ENCODE results near the gene COPE.
A peak's percentile ranks its signal among the peaks of the same experiment; 100 is the strongest.

COPE gene

DNA sequence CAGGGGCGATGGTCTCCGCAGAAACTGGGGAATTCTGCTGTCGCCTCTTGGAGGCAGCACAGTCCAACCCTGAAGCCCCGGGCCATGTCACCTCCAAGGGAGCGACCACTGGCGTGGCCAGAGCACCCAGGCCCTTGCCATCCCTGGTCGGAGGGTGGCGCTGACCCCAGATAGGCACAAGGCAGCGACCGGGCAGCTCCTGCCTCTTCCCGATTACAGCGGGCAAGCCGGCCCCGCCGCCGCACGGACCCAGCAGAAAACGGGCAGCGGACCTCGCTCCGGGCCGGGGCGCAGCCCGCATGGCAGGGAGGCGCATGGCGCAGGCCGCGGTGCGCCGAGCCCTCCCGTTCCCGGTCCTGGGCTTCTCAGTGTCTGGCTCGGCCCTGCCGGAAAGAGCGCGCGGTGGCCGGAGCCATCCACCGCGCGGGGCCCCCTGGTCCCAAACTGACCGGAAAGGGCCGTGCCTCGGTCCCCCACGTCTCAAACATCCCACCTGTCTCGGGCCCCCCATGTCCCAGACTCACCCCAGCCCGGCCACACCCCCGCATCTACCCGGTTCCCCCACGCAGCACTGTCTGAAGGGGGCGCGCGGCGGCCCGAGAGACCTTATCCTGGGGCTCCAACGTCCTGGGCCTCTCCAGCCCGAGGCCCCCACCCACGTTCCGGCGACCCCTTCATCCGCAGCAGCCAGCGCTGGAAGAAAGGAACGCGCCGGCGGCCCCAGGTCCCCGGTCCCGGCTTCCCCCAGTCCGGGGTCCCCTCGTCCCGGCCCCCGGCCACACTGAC is 24.0 kb downstream of the COPE start:
- Histone ChIP-seq H3K27me3 (peaks cover 67% of the 10 kb centered on the region), H3K4me1 (peaks cover 36% of the 10 kb centered on the region), H3K4me3 (peak overlapping the region; percentile 58), H3K9me3 (0 out of 2 replicates have a peak, but pooled peaks cover 3% of the 10 kb centered on the region), H3K4me2 (peak overlapping the region; percentile 80), H3K36me3 (peaks cover 18% of the 10 kb centered on the region), H4K20me1 (peaks cover 56% of the 10 kb centered on the region), H3K27ac (no peak overlapping the region), H3K9ac (no peak overlapping the region)
- TF ChIP-seq Cebpa-rat (IDR thresholded peaks at IDR 0.05), result no peak

DNA sequence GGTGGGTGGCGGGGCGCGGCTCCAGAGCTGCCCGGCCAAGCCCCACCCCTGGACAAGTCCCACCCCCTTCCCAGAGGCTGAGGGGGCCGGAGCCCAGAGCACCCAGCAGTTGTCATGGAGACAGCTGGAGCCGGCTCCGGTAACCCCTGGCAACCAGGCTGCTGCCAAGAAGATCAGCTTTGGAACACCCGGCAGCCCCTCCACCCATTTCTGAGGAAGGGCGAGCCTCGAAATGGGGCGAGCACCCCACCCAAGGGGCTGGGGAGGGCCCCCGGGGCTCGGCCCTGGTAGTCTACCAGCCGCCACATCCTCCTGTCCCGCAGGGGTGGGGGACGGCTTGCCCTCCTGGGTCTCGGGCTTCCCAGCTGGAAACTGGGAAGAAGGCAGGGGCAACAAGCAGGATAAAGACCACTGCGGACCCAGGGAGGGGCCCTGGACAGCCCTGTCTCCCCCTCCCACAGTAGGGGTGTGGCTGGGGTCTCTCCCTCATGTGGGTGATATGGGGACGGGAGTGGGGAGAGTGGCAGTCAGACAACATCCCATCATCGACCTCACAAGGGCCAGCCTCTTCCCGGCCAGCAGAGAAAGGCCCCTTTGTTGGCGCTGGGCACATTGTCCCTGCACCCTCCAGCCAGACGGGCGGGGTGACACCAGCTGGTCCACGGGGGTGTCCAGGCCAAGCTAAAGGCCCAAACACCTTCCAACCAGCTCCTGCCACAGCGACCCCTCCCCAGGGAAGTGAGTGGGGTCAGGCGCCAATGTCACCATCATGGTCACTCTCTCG is 24.7 kb downstream of the COPE start:
- no peak for TF ChIP-seq Cebpa-rat (IDR thresholded peaks at IDR 0.05)
- H3K9ac ChIP-seq, result no peak overlapping the region
- H4K20me1 ChIP-seq, result peaks cover 48% of the 10 kb centered on the region
- no peak overlapping the region for H3K27ac ChIP-seq
- peak overlapping the region; percentile 68 for H3K4me2 ChIP-seq
- H3K27me3 ChIP-seq, result peaks cover 67% of the 10 kb centered on the region
- H3K9me3 ChIP-seq, result 0 out of 2 replicates have a peak, but pooled peaks cover 3% of the 10 kb centered on the region
- peaks cover 36% of the 10 kb centered on the region for H3K4me1 ChIP-seq
- H3K4me3 ChIP-seq, result peak overlapping the region; percentile 25; the same call in 1 of the 2 replicates
- peaks cover 10% of the 10 kb centered on the region for H3K36me3 ChIP-seq

DNA sequence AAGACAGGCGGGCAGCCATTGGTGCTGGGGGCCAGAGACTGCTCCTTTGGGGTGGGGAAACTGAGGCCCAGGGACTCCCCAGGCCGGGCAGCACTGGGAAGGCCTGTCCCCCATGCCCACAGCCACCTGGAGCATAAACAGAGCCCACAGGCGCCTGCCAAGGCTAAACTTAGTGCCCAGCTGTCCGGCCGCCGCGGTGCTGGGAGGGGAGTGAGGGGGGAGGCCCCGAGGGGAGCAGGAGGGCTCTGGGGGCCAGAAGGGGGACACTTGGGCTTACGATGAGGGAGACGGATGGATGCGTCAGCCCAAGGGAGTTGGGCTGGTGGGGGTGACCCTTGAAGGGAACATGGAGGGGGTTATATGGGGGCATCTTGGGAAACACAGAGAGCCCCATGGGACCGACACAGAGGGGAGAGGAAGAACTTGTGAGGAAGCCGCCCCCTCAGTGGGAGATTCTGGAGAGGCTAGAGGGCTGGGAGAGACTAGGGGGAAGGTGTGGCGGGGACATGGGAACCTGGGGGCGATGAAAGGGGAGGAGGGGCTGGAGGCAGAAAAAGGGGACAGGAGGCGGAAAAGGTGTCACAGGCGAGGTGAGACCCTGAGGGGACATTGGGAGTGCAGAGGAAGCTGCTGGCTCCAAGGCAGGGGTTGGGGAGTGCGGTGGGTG is 25.5 kb downstream of the COPE start:
- Histone ChIP-seq H3K4me3 (no peak overlapping the region), H3K27ac (no peak overlapping the region), H3K9me3 (0 out of 2 replicates have a peak, but pooled peaks cover 3% of the 10 kb centered on the region), H3K9ac (no peak overlapping the region), H3K4me1 (peaks cover 36% of the 10 kb centered on the region), H3K27me3 (peaks cover 67% of the 10 kb centered on the region), H3K36me3 (peaks cover 3% of the 10 kb centered on the region; the same call in 1 of the 2 replicates), H3K4me2 (peak overlapping the region; percentile 68), H4K20me1 (peaks cover 41% of the 10 kb centered on the region)
- TF ChIP-seq Cebpa-rat (IDR thresholded peaks at IDR 0.05), result no peak

DNA sequence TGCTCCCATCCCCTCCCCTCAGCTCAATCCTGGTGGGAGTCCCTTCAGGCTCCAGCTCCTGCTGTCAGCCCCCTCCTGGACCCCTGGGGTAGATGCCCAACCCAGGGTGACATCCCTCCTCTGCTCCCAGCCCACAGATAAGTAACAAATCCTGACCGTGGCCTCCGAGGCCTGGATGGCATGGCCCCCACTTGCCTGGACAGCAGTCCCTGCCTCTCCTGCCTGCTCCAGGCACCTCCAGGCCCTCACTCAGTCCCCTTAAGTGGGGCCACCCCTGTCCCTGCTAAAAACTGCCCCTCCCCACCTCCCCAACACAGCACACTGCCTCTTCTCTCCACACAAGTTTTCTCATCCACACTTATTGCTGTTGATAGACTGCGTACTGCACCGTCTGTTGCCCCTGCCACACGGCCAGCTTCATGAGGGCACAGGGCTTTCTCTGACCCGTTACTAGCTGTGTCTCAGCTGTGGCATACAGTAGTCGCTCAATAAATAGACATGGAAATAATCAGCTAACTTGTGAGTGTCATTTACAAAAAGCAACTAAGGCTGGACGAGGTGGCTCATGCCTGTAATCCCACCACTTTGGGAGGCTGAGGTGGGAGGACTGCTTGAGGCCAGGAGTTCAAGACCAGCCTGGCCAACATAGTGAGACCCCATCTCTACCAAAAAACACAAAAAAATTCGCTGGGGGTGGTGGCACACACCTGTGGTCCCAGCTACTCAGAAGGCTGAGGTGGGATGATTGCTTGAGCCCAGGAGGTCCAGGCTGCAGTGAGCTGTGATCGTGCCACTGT is 29.0 kb downstream of the COPE start:
- H3K9ac ChIP-seq, result no peak overlapping the region
- peaks cover 28% of the 10 kb centered on the region for H3K4me1 ChIP-seq
- H4K20me1 ChIP-seq, result peaks cover 9% of the 10 kb centered on the region
- no peak overlapping the region for H3K4me3 ChIP-seq
- no peak for TF ChIP-seq Cebpa-rat (IDR thresholded peaks at IDR 0.05)
- no peak overlapping the region for H3K27ac ChIP-seq
- 0 out of 2 replicates have a peak, but pooled peaks cover 3% of the 10 kb centered on the region for H3K9me3 ChIP-seq
- H3K4me2 ChIP-seq, result no peak overlapping the region
- peaks cover 37% of the 10 kb centered on the region for H3K27me3 ChIP-seq
- no peaks in the 10 kb centered on the region for H3K36me3 ChIP-seq

DNA sequence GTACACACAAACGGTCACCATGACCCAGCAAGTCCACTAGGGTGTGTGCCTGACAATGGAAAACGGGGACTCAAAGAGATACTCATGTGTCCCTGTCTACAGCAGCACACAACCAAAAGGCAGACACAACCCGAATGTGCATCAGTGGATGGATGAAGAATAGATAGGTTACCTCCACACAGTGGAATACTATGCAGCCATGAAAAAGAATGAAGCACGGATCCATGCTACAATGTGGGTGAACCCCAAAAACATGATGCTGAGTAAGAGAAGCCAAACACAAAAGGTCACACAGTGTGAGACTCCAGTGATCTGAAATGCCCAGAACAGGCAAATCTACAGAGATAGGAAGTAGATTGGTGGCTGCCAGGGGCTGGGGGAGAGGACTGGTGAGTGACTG is 32.2 kb downstream of the COPE start:
- Histone ChIP-seq H3K4me1 (no peaks in the 10 kb centered on the region), H3K27me3 (peaks cover 5% of the 10 kb centered on the region; the same call in 1 of the 2 replicates), H3K27ac (no peak overlapping the region), H3K36me3 (no peaks in the 10 kb centered on the region), H3K9me3 (no peaks in the 10 kb centered on the region), H3K9ac (no peak overlapping the region), H3K4me3 (no peak overlapping the region), H4K20me1 (no peaks in the 10 kb centered on the region), H3K4me2 (no peak overlapping the region)
- no peak for TF ChIP-seq Cebpa-rat (IDR thresholded peaks at IDR 0.05)

DNA sequence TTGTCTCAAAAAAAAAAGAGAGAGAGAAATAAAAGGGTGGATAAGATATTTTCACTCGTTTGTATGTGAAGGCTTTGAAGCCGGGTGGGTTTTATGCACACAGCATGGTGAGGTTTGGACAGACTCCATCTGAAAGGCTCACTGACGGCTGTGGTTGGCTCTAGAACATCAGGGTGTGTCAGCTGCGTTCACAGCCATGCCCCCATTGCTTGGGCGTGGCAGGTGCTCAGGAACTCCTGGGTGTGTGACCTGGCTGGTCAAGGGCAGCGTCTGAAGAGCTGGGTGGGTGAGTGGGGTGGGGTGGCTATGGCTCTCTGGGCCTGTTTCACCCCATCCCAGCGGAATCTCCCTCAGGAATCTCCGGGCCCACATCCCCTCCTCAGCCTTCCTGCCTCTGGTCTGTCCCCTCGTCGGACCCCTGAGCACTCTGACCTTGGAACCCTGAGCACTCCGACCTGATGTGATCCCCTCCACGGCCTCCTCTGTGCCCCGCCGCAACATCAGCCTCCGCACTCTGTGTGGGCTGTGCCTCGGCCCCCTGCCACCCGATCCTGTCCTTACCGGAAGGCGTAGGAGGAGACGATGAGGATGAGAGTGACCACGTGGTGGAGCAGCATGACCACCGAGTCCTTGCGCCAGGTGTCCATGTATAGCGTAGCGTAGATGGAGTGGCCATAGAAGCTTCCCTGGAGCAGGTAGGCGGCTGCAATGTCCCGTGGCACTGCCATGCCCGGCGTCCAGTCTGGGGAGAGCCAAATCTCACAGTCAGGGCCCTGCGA is 35.5 kb downstream of the COPE start:
- no peak overlapping the region for H3K4me3 ChIP-seq
- no peaks in the 10 kb centered on the region for H3K4me1 ChIP-seq
- H4K20me1 ChIP-seq, result no peaks in the 10 kb centered on the region
- TF ChIP-seq Cebpa-rat (IDR thresholded peaks at IDR 0.05), result no peak
- H3K27me3 ChIP-seq, result no peaks in the 10 kb centered on the region
- no peak overlapping the region for H3K4me2 ChIP-seq
- no peak overlapping the region for H3K9ac ChIP-seq
- no peaks in the 10 kb centered on the region for H3K36me3 ChIP-seq
- H3K27ac ChIP-seq, result no peak overlapping the region
- H3K9me3 ChIP-seq, result no peaks in the 10 kb centered on the region

DNA sequence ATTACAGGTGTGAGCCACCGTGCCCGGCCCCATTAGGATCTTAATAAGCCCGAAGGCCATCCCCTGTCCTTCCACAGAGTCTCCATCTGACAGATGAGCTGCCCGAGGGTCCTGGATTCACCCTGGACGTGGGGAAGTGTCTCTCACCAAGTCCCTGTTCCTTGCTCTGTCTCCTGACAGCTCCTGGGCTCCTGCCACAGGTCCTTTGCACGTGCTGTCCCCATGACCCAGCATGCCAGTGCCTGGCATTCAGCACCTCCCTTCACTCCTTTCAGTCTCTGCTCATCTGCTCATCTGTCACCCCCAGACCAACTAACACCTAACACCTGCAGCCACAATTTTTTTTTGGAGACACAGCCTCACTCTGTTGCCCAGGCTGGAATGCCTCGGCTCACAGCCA is 37.7 kb downstream of the COPE start:
- no peak overlapping the region for H3K9ac ChIP-seq
- TF ChIP-seq Cebpa-rat (IDR thresholded peaks at IDR 0.05), result no peak
- no peak overlapping the region for H3K4me3 ChIP-seq
- peaks cover 10% of the 10 kb centered on the region for H3K9me3 ChIP-seq
- H3K36me3 ChIP-seq, result peaks cover 5% of the 10 kb centered on the region; the same call in 1 of the 2 replicates
- no peaks in the 10 kb centered on the region for H3K4me1 ChIP-seq
- no peak overlapping the region for H3K4me2 ChIP-seq
- H4K20me1 ChIP-seq, result no peaks in the 10 kb centered on the region
- H3K27ac ChIP-seq, result no peak overlapping the region
- H3K27me3 ChIP-seq, result no peaks in the 10 kb centered on the region

DNA sequence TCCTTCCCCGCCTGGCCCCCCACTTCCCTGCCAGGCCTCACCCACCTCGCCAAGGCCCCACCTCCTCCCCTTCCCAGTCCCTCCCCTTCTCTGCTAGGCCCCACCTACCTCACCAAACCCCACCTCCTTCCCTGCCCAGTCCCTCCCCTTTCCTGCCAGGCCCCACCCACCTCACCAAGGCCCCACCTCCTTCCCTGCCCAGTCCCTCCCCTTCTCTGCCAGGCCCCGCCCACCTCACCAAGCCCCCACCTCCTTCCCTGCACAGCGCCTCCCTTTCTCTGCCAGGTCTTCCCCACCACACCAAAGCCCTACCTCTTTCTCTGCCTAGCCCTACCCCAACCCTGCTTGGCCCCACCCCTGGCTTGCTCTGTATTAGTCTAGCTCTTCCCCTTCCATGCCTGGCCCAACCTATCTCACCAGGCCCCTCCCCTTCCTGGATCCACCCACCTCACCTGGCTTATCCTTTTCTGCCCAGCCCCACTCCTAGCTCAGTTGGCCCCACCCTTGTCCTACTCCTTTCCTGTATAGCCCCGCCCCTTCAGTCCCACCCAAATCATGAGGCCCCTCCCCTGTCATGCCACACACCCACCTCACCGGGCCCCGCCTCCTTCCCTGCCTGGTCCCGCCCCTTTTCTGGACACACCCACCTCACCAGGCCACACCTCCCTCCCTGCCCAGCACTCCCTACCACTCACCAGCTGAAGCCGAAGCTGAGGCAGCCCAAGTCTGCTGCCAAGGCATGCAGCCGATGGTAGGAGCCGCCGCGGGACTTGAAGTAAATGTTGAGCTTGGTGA is 39.4 kb downstream of the COPE start:
- no peak overlapping the region for H3K9ac ChIP-seq
- H3K27me3 ChIP-seq, result no peaks in the 10 kb centered on the region
- no peak overlapping the region for H3K27ac ChIP-seq
- peaks cover 24% of the 10 kb centered on the region for H3K9me3 ChIP-seq
- H3K4me2 ChIP-seq, result no peak overlapping the region
- TF ChIP-seq Cebpa-rat (IDR thresholded peaks at IDR 0.05), result no peak
- H4K20me1 ChIP-seq, result no peaks in the 10 kb centered on the region
- H3K36me3 ChIP-seq, result peaks cover 5% of the 10 kb centered on the region; the same call in 1 of the 2 replicates
- H3K4me1 ChIP-seq, result peaks cover 7% of the 10 kb centered on the region; the same call in 1 of the 2 replicates
- H3K4me3 ChIP-seq, result no peak overlapping the region
